Measurements from ENCODE around the gene CLOCK.
A peak's percentile ranks its signal among the peaks of the same experiment; 100 is the strongest.

CLOCK gene

GRCh38 chr4:55409468-55410171, 137.1 kb downstream of the CLOCK start:
- DNase-seq, result peak; percentile 6

- DNase-seq, result no peak
These were observed 138.9 kb downstream of the CLOCK start for GRCh38 chr4:55407764-55408163.

- DNase-seq, result no peak
These were observed 139.6 kb downstream of the CLOCK start for GRCh38 chr4:55407119-55407518.

- DNase-seq, result no peak
These were observed 140.2 kb downstream of the CLOCK start for GRCh38 chr4:55406545-55406944.

GRCh38 chr4:55405073-55405472, 141.6 kb downstream of the CLOCK start:
- DNase-seq, result no peak

GRCh38 chr4:55399581-55399980, 147.1 kb downstream of the CLOCK start:
- DNase-seq, result no peak

- no peak for DNase-seq
These were observed 147.7 kb downstream of the CLOCK start for GRCh38 chr4:55398966-55399365.

- no peak for DNase-seq
These were observed 148.2 kb downstream of the CLOCK start for GRCh38 chr4:55398461-55398860.

GRCh38 chr4:55397520-55398321, 149.0 kb downstream of the CLOCK start:
- DNase-seq, result no peak

GRCh38 chr4:55397126-55397436, 149.6 kb downstream of the CLOCK start:
- peak; percentile 4 for DNase-seq

- DNase-seq, result peak; percentile 9
These were observed 150.2 kb downstream of the CLOCK start for GRCh38 chr4:55396308-55397125.

- peak; percentile 90 for DNase-seq
These were observed 151.0 kb downstream of the CLOCK start, which contains the start of gene TMEM165 for GRCh38 chr4:55395529-55396307. Gene TMEM165, plus strand, starts transcription at chr4:55395957. Its CDS starts 233 bp downstream, at chr4:55396190.

- no peak for DNase-seq
These were observed 151.5 kb downstream of the CLOCK start for GRCh38 chr4:55395218-55395528.

- no peak for DNase-seq
These were observed 153.0 kb downstream of the CLOCK start for GRCh38 chr4:55393461-55394320.

GRCh38 chr4:55386840-55387239, 159.9 kb downstream of the CLOCK start:
- DNase-seq, result no peak

GRCh38 chr4:55386073-55386472, 160.6 kb downstream of the CLOCK start:
- DNase-seq, result no peak

GRCh38 chr4:55385201-55385649, 161.5 kb downstream of the CLOCK start:
- no peak for DNase-seq

- DNase-seq, result no peak
These were observed 164.2 kb downstream of the CLOCK start for GRCh38 chr4:55382488-55383003.

GRCh38 chr4:55381502-55381901, 165.2 kb downstream of the CLOCK start:
- no peak for DNase-seq

- no peak for DNase-seq
These were observed 166.1 kb downstream of the CLOCK start for GRCh38 chr4:55380576-55380975.
